ENCODE measurements around the gene IFITM10. TPM values are rescaled to one million over a fixed set of nuclear protein-coding genes. Genes with fewer than 3 reads are reported as not detected.

IFITM10 gene
- total RNA-seq, 1 experiment from 2014 or later: not detected

- POLR2A ChIA-PET (ENCODE audit: low non-redundant PET): no interaction called here
- CTCF ChIA-PET: no interaction called here
- Histone ChIP-seq H3K27me3 (replicated peaks; ENCODE audit: insufficient read depth, low read depth, low read length, poor library complexity) (no peaks in the 10 kb centered on the region), H3K27ac (ENCODE audit: low read depth, low read length, poor library complexity, severe bottlenecking) (no peak overlapping the region), H3K36me3 (ENCODE audit: insufficient read depth, low read length, poor library complexity, severe bottlenecking) (no peaks in the 10 kb centered on the region), H3K4me3 (ENCODE audit: low read depth, low read length, poor library complexity, severe bottlenecking) (no peak overlapping the region), H3K4me1 (ENCODE audit: insufficient read depth, low read length, poor library complexity, severe bottlenecking) (no peaks in the 10 kb centered on the region), H3K9me3 (ENCODE audit: low read depth, low read length, poor library complexity, severe bottlenecking) (no peaks in the 10 kb centered on the region)
- TF ChIP-seq EZH2 (IDR thresholded peaks at IDR 0.05; ENCODE audit: borderline replicate concordance, low read depth, low read length, poor library complexity, severe bottlenecking) (no peak), CTCF (conservative IDR thresholded peaks at IDR 0.05; ENCODE audit: low read depth, low read length) (no peak)
- no TSS peak for BruUV-seq (replicated peaks)
- intact Hi-C loops (cut with micrococcal nuclease; ENCODE audit: unreplicated experiment): no loop called here
- no peak for DNase-seq (ENCODE audit: low spot score)
Measured at GRCh38 chr11:1779034-1779805, 28.8 kb upstream of the IFITM10 start.

GRCh38 chr11:1778141-1778911, 27.9 kb upstream of the IFITM10 start:
- Histone ChIP-seq H3K9me3 (ENCODE audit: low read depth, low read length, poor library complexity, severe bottlenecking) (no peaks in the 10 kb centered on the region), H3K36me3 (ENCODE audit: insufficient read depth, low read length, poor library complexity, severe bottlenecking) (no peaks in the 10 kb centered on the region), H3K27me3 (replicated peaks; ENCODE audit: insufficient read depth, low read depth, low read length, poor library complexity) (no peaks in the 10 kb centered on the region), H3K4me1 (ENCODE audit: insufficient read depth, low read length, poor library complexity, severe bottlenecking) (no peaks in the 10 kb centered on the region), H3K27ac (ENCODE audit: low read depth, low read length, poor library complexity, severe bottlenecking) (no peak overlapping the region), H3K4me3 (ENCODE audit: low read depth, low read length, poor library complexity, severe bottlenecking) (no peak overlapping the region)
- no peak for TF ChIP-seq CTCF (conservative IDR thresholded peaks at IDR 0.05; ENCODE audit: low read depth, low read length)
- TF ChIP-seq EZH2 (IDR thresholded peaks at IDR 0.05; ENCODE audit: borderline replicate concordance, low read depth, low read length, poor library complexity, severe bottlenecking): no peak
- POLR2A ChIA-PET (ENCODE audit: low non-redundant PET): no interaction called here
- no peak for DNase-seq (ENCODE audit: low spot score)
- intact Hi-C loops (cut with micrococcal nuclease; ENCODE audit: unreplicated experiment): no loop called here
- BruUV-seq (replicated peaks): no TSS peak
- CTCF ChIA-PET: no interaction called here

GRCh38 chr11:1777737-1778136, 27.3 kb upstream of the IFITM10 start:
- Histone ChIP-seq H3K4me3 (ENCODE audit: low read depth, low read length, poor library complexity, severe bottlenecking) (no peak overlapping the region), H3K27ac (ENCODE audit: low read depth, low read length, poor library complexity, severe bottlenecking) (no peak overlapping the region), H3K4me1 (ENCODE audit: insufficient read depth, low read length, poor library complexity, severe bottlenecking) (no peaks in the 10 kb centered on the region), H3K27me3 (replicated peaks; ENCODE audit: insufficient read depth, low read depth, low read length, poor library complexity) (no peaks in the 10 kb centered on the region), H3K36me3 (ENCODE audit: insufficient read depth, low read length, poor library complexity, severe bottlenecking) (no peaks in the 10 kb centered on the region), H3K9me3 (ENCODE audit: low read depth, low read length, poor library complexity, severe bottlenecking) (no peaks in the 10 kb centered on the region)
- no peak for DNase-seq (ENCODE audit: low spot score)
- CTCF ChIA-PET: no interaction called here
- intact Hi-C loops (cut with micrococcal nuclease; ENCODE audit: unreplicated experiment): no loop called here
- TF ChIP-seq EZH2 (IDR thresholded peaks at IDR 0.05; ENCODE audit: borderline replicate concordance, low read depth, low read length, poor library complexity, severe bottlenecking): no peak
- no peak for TF ChIP-seq CTCF (conservative IDR thresholded peaks at IDR 0.05; ENCODE audit: low read depth, low read length)
- POLR2A ChIA-PET (ENCODE audit: low non-redundant PET): no interaction called here
- BruUV-seq (replicated peaks): no TSS peak

Data from A673 (cell line).